Measurements from ENCODE around the gene PODXL.

DNA sequence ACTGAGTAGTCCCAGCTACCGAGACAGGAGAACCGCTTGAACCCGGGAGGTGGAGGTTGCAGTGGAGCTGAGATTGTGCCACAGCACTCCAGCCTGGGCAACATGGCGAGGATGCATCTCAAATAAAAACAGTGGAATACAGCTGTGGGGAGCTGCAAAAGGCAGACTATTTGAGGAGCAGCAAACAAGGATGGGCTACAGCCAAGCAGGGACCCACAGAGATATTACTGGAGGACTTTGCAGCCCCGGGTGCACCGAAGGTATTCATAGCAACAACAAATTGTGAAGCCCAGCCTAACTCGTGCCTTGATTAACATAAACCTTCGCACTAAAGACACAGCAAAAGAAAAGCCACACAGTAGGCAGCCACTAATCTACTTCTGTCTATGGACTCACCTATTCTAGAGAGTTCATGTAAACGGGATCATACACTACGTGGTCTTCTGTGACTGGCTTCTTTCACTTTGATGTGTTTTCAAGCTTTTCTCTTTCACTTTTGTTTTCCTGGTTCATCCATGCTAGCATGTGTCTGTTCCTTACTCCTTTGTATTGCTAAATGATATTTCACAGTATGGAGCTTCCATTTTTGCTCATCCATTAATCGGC is 34.0 kb downstream of the PODXL start:
- TF ChIP-seq POLR2AphosphoS5 (IDR thresholded peaks at IDR 0.05; ENCODE audit: insufficient read depth, low read depth, low read length) (no peak), EZH2 (IDR thresholded peaks at IDR 0.05; ENCODE audit: borderline replicate concordance, low read depth, low read length, severe bottlenecking) (no peak), JUN (IDR thresholded peaks at IDR 0.05; ENCODE audit: borderline replicate concordance, insufficient read depth, insufficient read length, low read depth) (no peak), MYC (IDR thresholded peaks at IDR 0.05; ENCODE audit: low read depth, low read length) (no peak), POLR2A (IDR thresholded peaks at IDR 0.05; ENCODE audit: low read depth, low read length) (peak; percentile 22), GATA2 (IDR thresholded peaks at IDR 0.05; ENCODE audit: insufficient read depth, insufficient read length, low read depth, low read length) (no peak)
- TF ChIP-seq, protein P1, sequence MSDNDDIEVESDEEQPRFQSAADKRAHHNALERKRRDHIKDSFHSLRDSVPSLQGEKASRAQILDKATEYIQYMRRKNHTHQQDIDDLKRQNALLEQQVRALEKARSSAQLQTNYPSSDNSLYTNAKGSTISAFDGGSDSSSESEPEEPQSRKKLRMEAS (IDR thresholded peaks at IDR 0.05; ENCODE audit: insufficient read depth, insufficient read length): no peak
- TF ChIP-seq, protein P2, sequence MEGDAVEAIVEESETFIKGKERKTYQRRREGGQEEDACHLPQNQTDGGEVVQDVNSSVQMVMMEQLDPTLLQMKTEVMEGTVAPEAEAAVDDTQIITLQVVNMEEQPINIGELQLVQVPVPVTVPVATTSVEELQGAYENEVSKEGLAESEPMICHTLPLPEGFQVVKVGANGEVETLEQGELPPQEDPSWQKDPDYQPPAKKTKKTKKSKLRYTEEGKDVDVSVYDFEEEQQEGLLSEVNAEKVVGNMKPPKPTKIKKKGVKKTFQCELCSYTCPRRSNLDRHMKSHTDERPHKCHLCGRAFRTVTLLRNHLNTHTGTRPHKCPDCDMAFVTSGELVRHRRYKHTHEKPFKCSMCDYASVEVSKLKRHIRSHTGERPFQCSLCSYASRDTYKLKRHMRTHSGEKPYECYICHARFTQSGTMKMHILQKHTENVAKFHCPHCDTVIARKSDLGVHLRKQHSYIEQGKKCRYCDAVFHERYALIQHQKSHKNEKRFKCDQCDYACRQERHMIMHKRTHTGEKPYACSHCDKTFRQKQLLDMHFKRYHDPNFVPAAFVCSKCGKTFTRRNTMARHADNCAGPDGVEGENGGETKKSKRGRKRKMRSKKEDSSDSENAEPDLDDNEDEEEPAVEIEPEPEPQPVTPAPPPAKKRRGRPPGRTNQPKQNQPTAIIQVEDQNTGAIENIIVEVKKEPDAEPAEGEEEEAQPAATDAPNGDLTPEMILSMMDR (IDR thresholded peaks at IDR 0.05; ENCODE audit: extremely low read depth in 1 of 2, insufficient read depth in 1 of 2, low read depth in 1 of 2, low read length in 2 of 2): no peak

Data from endothelial cell of umbilical vein (primary cell).